Suprapubic skin (tissue), 4 donors: Measurements from ENCODE around the gene WDFY4. TPM values are rescaled to one million over a fixed set of nuclear protein-coding genes. Genes with fewer than 3 reads are reported as not detected.

ENCODE experiments used
- DNase-seq, 2 donors: peaks; one replicate each; pipeline ENCODE4 v3.0.0-alpha.2; 2019; ENCODE audit warnings: low spot score in 2 of 2
- H3K27ac ChIP-seq: fragments of 200-600 bp; sonication (generic); one replicate; pipeline ENCODE4 v1.5.1; 2019
- H3K27me3 ChIP-seq: fragments of 200-600 bp; sonication (generic); one replicate; pipeline ENCODE4 v1.5.1; 2019
- H3K36me3 ChIP-seq: fragments of 200-600 bp; sonication (generic); one replicate; pipeline ENCODE4 v1.5.1; 2019
- H3K4me1 ChIP-seq: fragments of 200-600 bp; sonication (generic); one replicate; pipeline ENCODE4 v1.5.1; 2019
- H3K4me3 ChIP-seq: fragments of 200-600 bp; sonication (generic); one replicate; pipeline ENCODE4 v1.5.1; 2019; ENCODE audit warnings: mild to moderate bottlenecking
- H3K9me3 ChIP-seq: fragments of 200-600 bp; sonication (generic); one replicate; pipeline ENCODE4 v1.5.1; 2019
- CTCF ChIP-seq, 2 donors: fragments of 200-600 bp in 1 of 2; fragments of 450-650 bp in 1 of 2; sonication (generic) in 1 of 2; IDR thresholded peaks; one replicate each; pipeline ENCODE4 v1.5.1; 2016 to 2019; ENCODE audit warnings: antibody characterized with exemption in 2 of 2, mild to moderate bottlenecking in 1 of 2, moderate library complexity in 1 of 2
- EP300 ChIP-seq: sonication (generic); formaldehyde crosslinking; IDR thresholded peaks from one replicate; pipeline ENCODE4 v1.6.1; 2017; ENCODE audit warnings: antibody characterized with exemption
- POLR2A ChIP-seq, 2 donors: fragments of 450-650 bp; IDR thresholded peaks; one replicate each; pipeline ENCODE4 v1.6.1; 2017; ENCODE audit warnings: antibody characterized with exemption in 2 of 2, mild to moderate bottlenecking in 2 of 2, moderate library complexity in 2 of 2
- POLR2AphosphoS5 ChIP-seq, 3 donors: sonication (generic); formaldehyde crosslinking; IDR thresholded peaks; one replicate each; pipeline ENCODE4 v1.6.1; 2017; ENCODE audit warnings: antibody characterized with exemption in 3 of 3
- WGBS: methylation state at CpG from one replicate; pipeline ENCODE4 v1.1.5; 2018; 5-methylcytosine and 5-hydroxymethylcytosine counted together
- total RNA-seq, 4 donors: library from RNA; depleted of rRNA; stranded (reverse); fragments of >200 nt; gene quantifications; one replicate each; pipeline ENCODE4 v1.1.0, GENCODE V29; 2016

WDFY4 gene
- total RNA-seq, 4 donors from 2014 or later: 0.57 to 2.9 (median 1.0) TPM

DNA sequence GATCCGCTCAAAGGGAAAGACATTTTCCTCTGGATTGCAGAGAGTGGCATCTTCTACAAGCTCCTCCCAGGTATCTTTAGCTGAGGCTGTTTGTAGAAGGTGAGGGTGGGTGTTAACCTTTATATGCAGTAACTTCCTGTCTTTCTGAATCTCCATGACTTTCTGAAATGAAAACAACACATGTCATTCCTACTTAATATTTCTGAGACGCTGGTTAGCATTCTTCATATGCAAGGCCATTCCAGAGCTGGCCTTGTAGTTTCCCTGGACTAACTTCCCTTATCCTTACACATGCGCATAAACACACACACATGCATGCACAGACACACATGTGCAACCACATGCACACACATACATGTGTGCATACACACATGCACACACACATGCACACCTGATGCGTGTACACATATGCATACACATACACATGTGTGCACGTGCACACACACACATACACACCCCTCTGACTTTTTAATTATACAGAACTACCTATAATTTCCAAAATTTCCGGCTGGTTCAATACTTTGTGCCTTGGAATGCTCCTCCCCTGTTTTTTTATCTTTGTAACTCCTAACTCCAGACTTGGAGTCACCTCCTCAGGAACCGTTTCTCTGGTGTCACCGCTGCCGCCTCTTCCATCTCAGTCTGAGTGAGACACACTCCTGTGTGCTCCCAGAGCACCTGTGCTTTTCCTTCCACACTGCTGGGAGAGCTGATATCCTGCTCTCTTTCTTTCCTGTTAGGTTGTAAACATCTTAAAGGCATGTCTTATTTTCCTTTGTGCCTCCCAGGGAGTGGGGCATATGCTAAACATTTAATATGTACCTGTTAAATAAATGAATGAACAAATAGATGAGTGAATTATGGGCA, 199.7 kb downstream of the WDFY4 start:
- H3K36me3 ChIP-seq: no peaks in the 10 kb centered on the region
- no peak for DNase-seq
- 83% methylated on average over 9 of the region's 9 CpGs for WGBS
- TF ChIP-seq CTCF (IDR thresholded peaks at IDR 0.05) (no peak), EP300 (no peak), POLR2A (IDR thresholded peaks at IDR 0.05) (no peak), POLR2AphosphoS5 (IDR thresholded peaks at IDR 0.05) (no peak)
- no peak overlapping the region for H3K27ac ChIP-seq
- no peak overlapping the region for H3K4me3 ChIP-seq
- H3K9me3 ChIP-seq: no peaks in the 10 kb centered on the region
- H3K27me3 ChIP-seq: no peaks in the 10 kb centered on the region
- no peaks in the 10 kb centered on the region for H3K4me1 ChIP-seq

DNA sequence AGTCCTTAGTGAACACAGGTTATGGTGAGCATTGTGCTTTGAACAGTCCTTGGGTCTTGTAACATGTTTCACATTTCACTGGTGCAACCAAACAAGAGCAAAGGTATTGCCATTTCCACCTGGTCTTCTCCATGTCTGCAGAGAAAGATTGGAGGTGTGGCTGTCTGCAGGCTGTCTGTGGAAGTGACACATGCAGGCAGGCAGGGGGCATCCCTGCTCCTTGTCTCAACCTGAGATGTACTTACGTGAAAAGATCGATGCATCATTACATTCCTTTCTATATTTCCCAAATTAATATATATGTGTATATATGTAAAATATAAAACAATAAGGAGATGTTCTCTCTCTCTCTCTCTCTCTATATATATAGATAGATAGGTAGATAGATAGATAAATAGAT, 200.7 kb downstream of the WDFY4 start:
- H3K27me3 ChIP-seq: no peaks in the 10 kb centered on the region
- TF ChIP-seq POLR2A (IDR thresholded peaks at IDR 0.05) (no peak), CTCF (IDR thresholded peaks at IDR 0.05) (peak in 1 of 2 donors; percentile 44), EP300 (no peak), POLR2AphosphoS5 (IDR thresholded peaks at IDR 0.05) (no peak)
- H3K36me3 ChIP-seq: no peaks in the 10 kb centered on the region
- no peak overlapping the region for H3K27ac ChIP-seq
- no peak for DNase-seq
- no peaks in the 10 kb centered on the region for H3K9me3 ChIP-seq
- no peak overlapping the region for H3K4me3 ChIP-seq
- no peaks in the 10 kb centered on the region for H3K4me1 ChIP-seq
- whole genome bisulfite sequencing: 17% methylated on average over 2 of the region's 2 CpGs

DNA sequence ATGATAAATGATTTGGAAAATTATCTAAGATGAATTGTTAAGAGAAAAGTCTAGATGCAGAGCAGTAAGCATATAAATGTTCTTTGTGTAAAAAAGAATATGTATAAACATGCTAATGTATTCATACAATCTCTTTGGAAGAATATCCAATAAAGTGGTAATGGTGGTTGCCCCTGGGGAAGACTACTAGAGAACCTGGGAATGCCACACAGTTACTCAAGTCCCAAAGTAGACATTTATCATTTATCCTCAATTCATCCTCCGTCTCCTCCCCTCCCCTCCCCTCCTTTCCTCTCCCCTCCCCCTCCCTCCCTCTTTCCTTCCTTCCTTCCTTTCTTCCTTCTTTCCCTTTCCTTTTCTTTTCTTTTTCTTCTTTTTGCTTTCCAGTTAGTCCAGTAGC, 203.3 kb downstream of the WDFY4 start:
- no peak for DNase-seq
- Histone ChIP-seq H3K9me3 (no peaks in the 10 kb centered on the region), H3K4me1 (no peaks in the 10 kb centered on the region), H3K27ac (no peak overlapping the region), H3K27me3 (no peaks in the 10 kb centered on the region), H3K36me3 (no peaks in the 10 kb centered on the region), H3K4me3 (no peak overlapping the region)
- TF ChIP-seq EP300 (no peak), POLR2A (IDR thresholded peaks at IDR 0.05) (no peak), POLR2AphosphoS5 (IDR thresholded peaks at IDR 0.05) (no peak), CTCF (IDR thresholded peaks at IDR 0.05) (no peak)
- WGBS: 71% methylated on average over 1 of the region's 1 CpG

DNA sequence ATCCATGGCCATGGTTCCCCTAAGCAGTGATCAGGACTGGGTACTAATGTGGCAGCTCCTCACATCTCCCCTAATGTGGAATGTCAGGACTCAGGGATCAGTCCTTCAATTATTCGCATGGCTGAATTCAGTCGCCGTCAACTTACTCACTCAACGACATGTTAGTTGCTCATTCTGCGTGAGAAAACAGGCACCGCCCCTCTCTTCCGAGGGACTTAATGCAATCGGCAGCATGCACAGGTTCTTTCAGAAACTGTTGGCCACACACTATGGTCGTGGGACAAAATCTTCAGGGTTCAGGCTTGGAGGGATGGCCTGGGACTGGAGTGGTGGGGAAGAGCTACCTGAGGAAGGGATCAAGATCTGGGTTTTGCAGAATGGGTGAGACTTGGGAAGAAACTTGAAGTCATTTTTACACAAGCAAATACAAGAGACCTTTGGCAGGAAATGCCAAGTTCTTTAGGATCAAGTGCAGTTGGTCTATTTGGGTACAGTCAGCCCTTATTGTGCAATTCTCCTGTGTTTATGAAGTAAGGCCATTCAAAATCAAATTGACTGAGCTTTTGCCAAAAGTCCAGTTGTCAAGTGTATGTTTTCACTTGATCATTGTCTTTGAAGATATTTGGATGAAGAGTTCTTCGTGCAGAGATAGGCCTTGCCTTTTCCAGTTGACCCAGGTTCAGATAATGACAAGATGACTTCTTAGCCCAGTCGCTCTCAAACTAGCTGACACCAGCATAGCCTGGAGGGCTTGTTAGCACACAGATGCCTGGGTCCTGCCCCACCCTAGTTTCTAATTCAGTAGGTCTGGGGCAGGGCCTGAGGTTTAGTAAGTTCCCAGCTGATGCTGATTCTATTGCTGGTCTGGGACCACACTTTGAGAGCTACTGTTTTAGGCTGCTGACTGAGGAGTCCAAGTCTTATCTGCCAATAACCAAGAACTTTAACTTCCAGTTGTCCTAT, 206.5 kb downstream of the WDFY4 start:
- Histone ChIP-seq H3K4me1 (peaks cover 5% of the 10 kb centered on the region), H3K27me3 (no peaks in the 10 kb centered on the region), H3K27ac (no peak overlapping the region), H3K9me3 (no peaks in the 10 kb centered on the region), H3K4me3 (no peak overlapping the region), H3K36me3 (no peaks in the 10 kb centered on the region)
- TF ChIP-seq EP300 (no peak), CTCF (IDR thresholded peaks at IDR 0.05) (no peak), POLR2AphosphoS5 (IDR thresholded peaks at IDR 0.05) (no peak), POLR2A (IDR thresholded peaks at IDR 0.05) (no peak)
- 84% methylated on average over 11 of the region's 11 CpGs for WGBS
- no peak for DNase-seq
